ENCODE data around the gene MRPS27.

GRCh38 chr5:72271702-72272101 is 48.3 kb downstream of the MRPS27 start:
- no peak for TF ChIP-seq ETV5 (CRISPR knock-in tag; IDR thresholded peaks at IDR 0.05; ENCODE audit: borderline replicate concordance)
- no peak for TF ChIP-seq NFYB (CRISPR knock-in tag; IDR thresholded peaks at IDR 0.05)
- no peak for TF ChIP-seq BATF2 (CRISPR knock-in tag; IDR thresholded peaks at IDR 0.05)
- no peak for TF ChIP-seq SIN3A (IDR thresholded peaks at IDR 0.05; ENCODE audit: borderline replicate concordance, low read depth, low read length)
- TF ChIP-seq FOXO1 (CRISPR knock-in tag; IDR thresholded peaks at IDR 0.05) = no peak
- TF ChIP-seq ASH2L (IDR thresholded peaks at IDR 0.05; ENCODE audit: insufficient read length, low read depth, low read length) = no peak
- TF ChIP-seq ZNF768 (CRISPR knock-in tag; IDR thresholded peaks at IDR 0.05) = no peak
- no peak for TF ChIP-seq MXD4 (CRISPR knock-in tag; IDR thresholded peaks at IDR 0.05)
- no peak for TF ChIP-seq CTCF (CRISPR knock-in tag; IDR thresholded peaks at IDR 0.05)
- TF ChIP-seq CBFB (CRISPR knock-in tag; IDR thresholded peaks at IDR 0.05) = no peak

Data from HepG2 (cell line).